Measurements from ENCODE around the gene EIF4A3. TPM values are rescaled to one million over a fixed set of nuclear protein-coding genes. Genes with fewer than 3 reads are reported as not detected.

EIF4A3 gene
- total RNA-seq, 1 donor from 2014 or later, result 169 TPM

Other genes with a start within 250 kb of the EIF4A3 start
- 1.4 and 2.0 TPM in 2 replicates for gene TBC1D16, start 111.3 kb downstream of the EIF4A3 start, total RNA-seq
- 0.18 TPM in 1 of 2 replicates, not detected in the other for gene CCDC40, start 110.5 kb downstream of the EIF4A3 start, total RNA-seq
- gene GAA, start 45.5 kb downstream of the EIF4A3 start, total RNA-seq, result 23.6 and 26.1 TPM in 2 replicates
- gene CARD14, start 22.9 kb upstream of the EIF4A3 start, total RNA-seq, result not detected in 2 replicates
- gene SGSH, start 73.2 kb upstream of the EIF4A3 start, total RNA-seq, result 25.5 and 29.0 TPM in 2 replicates
- 9.7 TPM in 2 replicates for gene SLC26A11, start 73.3 kb upstream of the EIF4A3 start, total RNA-seq
- gene RNF213, start 113.7 kb upstream of the EIF4A3 start, total RNA-seq, result 297 and 309 TPM in 2 replicates